Measurements from ENCODE around the gene ATP2C2.

DNA sequence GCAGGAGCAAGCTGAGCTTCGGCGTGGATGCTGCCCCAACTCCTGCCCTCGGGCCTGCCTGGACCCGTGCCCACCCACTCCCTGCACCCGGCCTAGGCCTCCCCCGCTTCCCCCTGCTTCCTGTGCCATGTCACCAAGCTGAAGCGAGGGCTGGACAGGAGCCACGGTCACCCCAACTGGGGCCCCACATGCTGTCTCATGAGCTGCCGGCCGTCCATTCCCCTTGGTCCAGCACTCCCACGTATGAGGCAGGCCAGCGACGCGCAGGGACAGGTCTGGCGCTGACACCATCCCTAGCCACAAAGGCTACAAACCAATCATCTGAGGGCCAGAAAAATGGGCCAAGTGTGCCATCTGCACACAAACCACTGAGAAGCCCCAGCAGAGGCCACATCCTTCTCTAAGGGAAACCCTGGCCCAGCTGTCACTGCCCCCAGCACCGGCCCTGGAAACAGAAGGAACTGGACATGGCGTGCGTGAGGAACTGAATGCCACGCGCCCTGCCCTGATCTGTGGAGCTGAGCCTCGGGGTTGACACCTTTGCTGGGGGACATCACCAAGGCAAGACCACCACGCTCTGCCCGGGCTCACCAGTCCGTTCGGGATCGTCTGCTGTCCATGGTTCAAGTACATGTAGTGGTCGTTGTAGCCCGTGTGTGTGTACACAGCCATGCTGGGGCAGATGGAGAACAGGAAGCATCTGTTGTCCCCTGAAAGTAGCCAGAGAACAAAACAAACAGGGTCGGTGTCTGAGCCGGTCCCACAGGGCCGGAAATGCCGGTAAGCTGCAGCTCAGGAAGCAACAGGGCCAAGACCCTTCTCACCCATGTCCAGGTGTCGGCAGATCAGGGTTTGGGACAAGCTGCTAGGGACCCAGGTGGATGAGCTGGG, 113.9 kb downstream of the ATP2C2 start:
- TF ChIP-seq CTCF (conservative IDR thresholded peaks at IDR 0.05; ENCODE audit: low read depth, low read length) (no peak), EZH2phosphoT487 (IDR thresholded peaks at IDR 0.05; ENCODE audit: borderline replicate concordance, low read length) (no peak), EZH2 (IDR thresholded peaks at IDR 0.05; ENCODE audit: low read length, unreplicated experiment) (no peak)
